GM12878 (cell line): ENCODE results near the gene NLRC5. TPM values are rescaled to one million over a fixed set of nuclear protein-coding genes. Genes with fewer than 3 reads are reported as not detected.
"Not testable (repeated sequence)": the region's sequence is repeated elsewhere in the genome, so short reads cannot be mapped to it uniquely, and the experiment has no call there.

ENCODE experiments used
- ATAC-seq: fragments of 200-7000 bp; cut with Tn5 transposase; 3 replicates; pipeline ENCODE4 v1.9.1; 2020; ENCODE audit warnings: mild to moderate bottlenecking, moderate library complexity
- BruUV-seq: library from RNA; stranded (reverse); fragments of 400-500 nt; replicated peaks from 2 replicates; lab custom pipeline; 2021; lab: Mats Ljungman, UMichigan
- CTCF ChIA-PET: fragments of 300-600 bp; sonication (Branson Sonifier 250); formaldehyde crosslinking; extraction: SDS; loops from one replicate; lab custom pipeline; 2021; ENCODE audit warnings: inconsistent platforms; lab: Yijun Ruan, JAX
- POLR2A ChIA-PET: fragments of 350-600 bp; formaldehyde crosslinking; extraction: SDS; loops from one replicate; lab custom pipeline; 2021; ENCODE audit warnings: inconsistent platforms; lab: Charles Lee
- RAD21 ChIA-PET: fragments of 300-600 bp; sonication (Branson Sonifier 250); formaldehyde crosslinking; loops from one replicate; lab custom pipeline; 2023; ENCODE audit warnings: antibody characterized with exemption; ENCODE audit not compliant: unreplicated experiment; lab: Charles Lee
- SMC1A ChIA-PET: fragments of 300-600 bp; sonication (Branson Sonifier 250); formaldehyde crosslinking; loops from one replicate; lab custom pipeline; 2023; ENCODE audit not compliant: unreplicated experiment, uncharacterized antibody; lab: Charles Lee
- DNase-seq: peaks from one replicate; pipeline ENCODE4 v3.0.0-alpha.2; 2011; ENCODE audit warnings: low read depth, low spot score
- FAIRE-seq: peaks from 3 replicates; lab custom pipeline; 2011; peaks lifted over from hg19 to GRCh38; lab: Jason Lieb, UNC
- H2AFZ ChIP-seq: 2 replicates; pipeline ENCODE4 v1.6.0; 2011; ENCODE audit warnings: low read depth, low read length, control low read depth; ENCODE audit not compliant: control insufficient read depth
- H3K27ac ChIP-seq: 2 replicates; pipeline ENCODE4 v1.5.1; 2011; ENCODE audit warnings: control low read depth; ENCODE audit not compliant: control insufficient read depth, insufficient read depth
- H3K27me3 ChIP-seq, 2 experiments: replicated peaks in 1 of 2; 2 replicates each; pipeline versions ENCODE4 v1.6.0 to v1.6.1; 2011; ENCODE audit warnings: low read length in 1 of 2; ENCODE audit not compliant: control insufficient read depth in 2 of 2, insufficient read depth in 2 of 2
- H3K36me3 ChIP-seq, 2 experiments: 2 replicates each; pipeline ENCODE4 v1.5.1; 2011; ENCODE audit warnings: low read length in 1 of 2; ENCODE audit not compliant: control insufficient read depth in 2 of 2, insufficient read depth in 2 of 2
- H3K4me1 ChIP-seq: 2 replicates; pipeline ENCODE4 v1.6.1; 2011; ENCODE audit warnings: mild to moderate bottlenecking, low read length, moderate library complexity, mixed read lengths; ENCODE audit not compliant: control insufficient read depth, insufficient read depth
- H3K4me2 ChIP-seq: 2 replicates; pipeline ENCODE4 v1.6.0; 2011; ENCODE audit warnings: control low read depth; ENCODE audit not compliant: control insufficient read depth, insufficient read depth
- H3K4me3 ChIP-seq: fragments of 200-600 bp; sonication (generic); 2 replicates; pipeline ENCODE4 v1.5.1; 2016
- H3K79me2 ChIP-seq: 2 replicates; pipeline ENCODE4 v1.6.0; 2011; ENCODE audit warnings: low read length; ENCODE audit not compliant: control insufficient read depth, insufficient read depth
- H3K9ac ChIP-seq: 2 replicates; pipeline ENCODE4 v1.8.0; 2011; ENCODE audit warnings: low read length, control low read depth, mixed read lengths; ENCODE audit not compliant: control insufficient read depth, insufficient read depth
- H3K9me3 ChIP-seq: replicated peaks from 3 replicates; pipeline ENCODE4 v1.5.1; 2011; ENCODE audit warnings: mild to moderate bottlenecking, low read length; ENCODE audit not compliant: control insufficient read depth, insufficient read depth
- H4K20me1 ChIP-seq: 2 replicates; pipeline ENCODE4 v1.6.0; 2011; ENCODE audit not compliant: control insufficient read depth, insufficient read depth
- BCLAF1 ChIP-seq: fragments of 450-650 bp; IDR thresholded peaks from 2 replicates; pipeline ENCODE4 v1.6.1; 2017; ENCODE audit warnings: antibody characterized with exemption, mild to moderate bottlenecking, moderate library complexity
- CHD1 ChIP-seq: IDR thresholded peaks from 2 replicates; pipeline ENCODE4 v1.6.1; 2012; ENCODE audit warnings: low read depth, low read length, improper control_type of control experiment
- DPF2 ChIP-seq: fragments of 450-650 bp; IDR thresholded peaks from 2 replicates; pipeline ENCODE4 v1.6.1; 2017; ENCODE audit warnings: mild to moderate bottlenecking
- MTA2 ChIP-seq: fragments of 450-650 bp; IDR thresholded peaks from 2 replicates; pipeline ENCODE4 v1.6.1; 2016; ENCODE audit warnings: low read depth, mild to moderate bottlenecking, moderate library complexity
- POLR2A ChIP-seq: IDR thresholded peaks from 2 replicates; pipeline ENCODE4 v1.6.1; 2011; ENCODE audit warnings: low read depth, mild to moderate bottlenecking, low read length
- RBBP5 ChIP-seq: fragments of 200-600 bp; sonication (generic); conservative IDR thresholded peaks from 2 replicates; pipeline ENCODE4 v1.6.1; 2016
- SIX5 ChIP-seq: IDR thresholded peaks from 2 replicates; pipeline ENCODE4 v1.6.1; 2011; ENCODE audit warnings: mild to moderate bottlenecking, low read depth, low read length, moderate library complexity; ENCODE audit not compliant: severe bottlenecking
- ZNF274 ChIP-seq: IDR thresholded peaks from one replicate; pipeline ENCODE4 v1.8.0; 2011; ENCODE audit not compliant: insufficient read length, insufficient read depth
- ZNF592 ChIP-seq: fragments of 450-650 bp; IDR thresholded peaks from 2 replicates; pipeline ENCODE4 v1.6.1; 2017; ENCODE audit warnings: mild to moderate bottlenecking, moderate library complexity
- WGBS: methylation state at CpG from one replicate; pipeline ENCODE4 v1.1.6; 2016; ENCODE audit warnings: low lambda C conversion rate; ENCODE audit not compliant: insufficient replicate concordance, insufficient coverage; ENCODE audit errors: missing lambda C conversion rate; 5-methylcytosine and 5-hydroxymethylcytosine counted together
- in situ Hi-C: fragments of 300-500 bp; cut with MboI; formaldehyde crosslinking; loops from 9 replicates; pipeline ENCODE4 v1.14.3; 2018; ENCODE audit warnings: mixed read lengths
- intact Hi-C: fragments of 100-400 bp; cut with micrococcal nuclease; formaldehyde crosslinking; loops from one replicate; pipeline ENCODE4 v1.14.2; 2022; ENCODE audit not compliant: unreplicated experiment
- polyA plus RNA-seq, 11 experiments: library from polyadenylated mRNA; depleted of rRNA in 4 of 11; unstranded in 6 of 11; stranded (reverse) in 5 of 11; fragments of >200 nt; fragmentation: Nextera tagmentation in 4 of 11; fragmentation: Illumina TruSeq in 1 of 11; extraction: Ambion mirVana in 4 of 11; extraction: Trizol in 1 of 11; gene quantifications; 1 replicate in 1 of 11; 2 replicates in 10 of 11; pipeline versions ENCODE4 v1.2.1 to v1.2.3, GENCODE V29; 2011 to 2016; ENCODE audit warnings: inconsistent platforms in 2 of 11, missing spikeins in 2 of 11, low read depth in 1 of 11
- total RNA-seq, 4 experiments: library from RNA; depleted of rRNA in 3 of 4; stranded (reverse); fragments of >200 nt in 3 of 4; fragmentation: Illumina TruSeq in 1 of 4; extraction: Trizol in 1 of 4; gene quantifications; 2 replicates each; pipeline versions ENCODE4 v1.2.1 to v1.2.3, GENCODE V29; 2013 to 2021
- TF ChIP-seq, protein P1 (sequence below): fragments of 450-650 bp; formaldehyde crosslinking; IDR thresholded peaks from 2 replicates; pipeline ENCODE4 v1.4.0; 2022; ENCODE audit warnings: mild to moderate bottlenecking, moderate library complexity

NLRC5 gene
- total and polyA plus RNA-seq, 10 of the 15 experiments (the other 5 are each of a cell fraction or from before 2014, with no cell fraction given), result 13.1 to 105 (median 57.3) TPM

DNA sequence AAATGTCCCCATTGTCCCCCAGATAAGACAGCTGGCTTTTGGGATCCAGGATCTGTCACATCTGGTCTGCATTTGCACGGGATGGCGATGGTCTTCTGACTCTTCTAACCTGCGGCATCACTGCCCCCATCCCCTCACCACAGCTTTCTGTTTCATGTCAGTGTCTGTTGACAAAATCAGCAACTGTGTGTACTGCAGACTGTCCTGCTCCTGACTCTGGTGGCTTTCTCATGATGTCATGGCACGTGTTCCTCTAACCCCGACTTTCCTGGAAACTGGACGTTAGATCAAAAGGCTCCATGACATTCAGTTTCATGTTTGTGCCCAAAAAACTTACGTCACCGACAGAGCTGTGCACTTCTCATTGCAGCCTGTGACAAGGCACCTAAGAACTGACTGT lies 73.0 kb downstream of the NLRC5 start (continued):
- TF ChIP-seq BCLAF1 (no peak), SIX5 (no peak), CHD1 (no peak), ZNF274 (no peak), MTA2 (no peak), POLR2A (no peak), DPF2 (no peak), ZNF592 (no peak), RBBP5 (no peak)
- TF ChIP-seq, protein P1, sequence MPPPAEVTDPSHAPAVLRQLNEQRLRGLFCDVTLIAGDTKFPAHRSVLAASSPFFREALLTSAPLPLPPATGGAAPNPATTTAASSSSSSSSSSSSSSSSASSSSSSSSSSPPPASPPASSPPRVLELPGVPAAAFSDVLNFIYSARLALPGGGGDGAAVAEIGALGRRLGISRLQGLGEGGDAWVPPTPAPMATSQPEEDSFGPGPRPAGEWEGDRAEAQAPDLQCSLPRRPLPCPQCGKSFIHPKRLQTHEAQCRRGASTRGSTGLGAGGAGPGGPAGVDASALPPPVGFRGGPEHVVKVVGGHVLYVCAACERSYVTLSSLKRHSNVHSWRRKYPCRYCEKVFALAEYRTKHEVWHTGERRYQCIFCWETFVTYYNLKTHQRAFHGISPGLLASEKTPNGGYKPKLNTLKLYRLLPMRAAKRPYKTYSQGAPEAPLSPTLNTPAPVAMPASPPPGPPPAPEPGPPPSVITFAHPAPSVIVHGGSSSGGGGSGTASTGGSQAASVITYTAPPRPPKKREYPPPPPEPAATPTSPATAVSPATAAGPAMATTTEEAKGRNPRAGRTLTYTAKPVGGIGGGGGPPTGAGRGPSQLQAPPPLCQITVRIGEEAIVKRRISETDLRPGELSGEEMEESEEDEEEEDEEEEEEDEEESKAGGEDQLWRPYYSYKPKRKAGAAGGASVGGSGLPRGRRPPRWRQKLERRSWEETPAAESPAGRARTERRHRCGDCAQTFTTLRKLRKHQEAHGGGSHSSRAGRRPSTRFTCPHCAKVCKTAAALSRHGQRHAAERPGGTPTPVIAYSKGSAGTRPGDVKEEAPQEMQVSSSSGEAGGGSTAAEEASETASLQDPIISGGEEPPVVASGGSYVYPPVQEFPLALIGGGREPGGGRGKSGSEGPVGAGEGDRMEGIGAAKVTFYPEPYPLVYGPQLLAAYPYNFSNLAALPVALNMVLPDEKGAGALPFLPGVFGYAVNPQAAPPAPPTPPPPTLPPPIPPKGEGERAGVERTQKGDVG (CRISPR knock-in tag), result no peak

GRCh38 chr16:57063189-57063588 lies 73.8 kb downstream of the NLRC5 start:
- H3K27ac ChIP-seq, H3K4me3 ChIP-seq, in situ Hi-C loops, RAD21 ChIA-PET, BruUV-seq, H2AFZ ChIP-seq, H3K9ac ChIP-seq, SMC1A ChIA-PET, H3K9me3 ChIP-seq, DNase-seq, ATAC-seq, H4K20me1 ChIP-seq, H3K4me2 ChIP-seq, FAIRE-seq, H3K79me2 ChIP-seq, H3K27me3 ChIP-seq, intact Hi-C loops: not testable (repeated sequence)
- 81% methylated on average over 8 of the region's 8 CpGs for WGBS
- Histone ChIP-seq H3K36me3 (peaks cover 8 to 12% of the 10 kb centered on the region in 2 experiments; a peak in 3 of 4 replicates), H3K4me1 (peaks cover 17% of the 10 kb centered on the region)
- POLR2A ChIA-PET, result interaction anchor here (0.7 kb wide), 1 partner anchor 58 kb away, joined by 7 read pairs; no protein-coding TSS in a partner anchor
- CTCF ChIA-PET, result interaction anchor here (1.1 kb wide), 1 partner anchor 11 kb away, joined by 3 read pairs; no protein-coding TSS in a partner anchor
